GM12873 (cell line): ENCODE measurements around the gene NCBP3.

Experiments
- CTCF ChIP-seq: IDR thresholded peaks from 2 replicates; pipeline ENCODE4 v1.5.1; 2012; ENCODE audit warnings: low read depth, mild to moderate bottlenecking, moderate library complexity, low read length, control low read depth; ENCODE audit not compliant: insufficient read depth; ENCODE audit errors: missing control alignments

NCBP3 gene

GRCh38 chr17:3798273-3799180 lies 47.5 kb downstream of the NCBP3 start:
- TF ChIP-seq CTCF, result no peak

- TF ChIP-seq CTCF, result no peak
These were observed 49.2 kb downstream of the NCBP3 start for GRCh38 chr17:3796822-3797170.

GRCh38 chr17:3796110-3796821 lies 49.8 kb downstream of the NCBP3 start:
- TF ChIP-seq CTCF, result peak; percentile 9

GRCh38 chr17:3795390-3796102 lies 50.5 kb downstream of the NCBP3 start:
- TF ChIP-seq CTCF, result no peak

- TF ChIP-seq CTCF, result no peak
These were observed 51.3 kb downstream of the NCBP3 start for GRCh38 chr17:3794557-3795389.

GRCh38 chr17:3792481-3792880 lies 53.6 kb downstream of the NCBP3 start:
- TF ChIP-seq CTCF, result no peak
